GM12873 (cell line): ENCODE data around the gene SOD1.

ENCODE experiments used
- CTCF ChIP-seq: IDR thresholded peaks from 2 replicates; pipeline ENCODE4 v1.5.1; 2012; ENCODE audit warnings: low read depth, mild to moderate bottlenecking, moderate library complexity, low read length, control low read depth; ENCODE audit not compliant: insufficient read depth; ENCODE audit errors: missing control alignments

Gene SOD1

GRCh38 chr21:31644643-31645042 lies 14.8 kb upstream of the SOD1 start:
- TF ChIP-seq CTCF = no peak

- TF ChIP-seq CTCF = no peak
Observed at GRCh38 chr21:31647650-31648049, 11.8 kb upstream of the SOD1 start.

GRCh38 chr21:31650930-31651329 lies 8.6 kb upstream of the SOD1 start:
- TF ChIP-seq CTCF = no peak

GRCh38 chr21:31654340-31654739 lies 5.2 kb upstream of the SOD1 start:
- no peak for TF ChIP-seq CTCF

- no peak for TF ChIP-seq CTCF
Observed at GRCh38 chr21:31656199-31657095, 3.0 kb upstream of the SOD1 start.

GRCh38 chr21:31658053-31658452 lies 1.4 kb upstream of the SOD1 start:
- TF ChIP-seq CTCF = no peak

- no peak for TF ChIP-seq CTCF
Observed at GRCh38 chr21:31659286-31659535, 282 bp upstream of the SOD1 start.

GRCh38 chr21:31660259-31660565 lies 719 bp downstream of the SOD1 start:
- peak; percentile 2 for TF ChIP-seq CTCF
